Gastroesophageal sphincter (tissue), 4 donors: ENCODE results near the gene C1orf159. TPM values are rescaled to one million over a fixed set of nuclear protein-coding genes. Genes with fewer than 3 reads are reported as not detected.

Experiments
- ATAC-seq: fragments of 150-250 bp; one replicate; pipeline ENCODE4 v1.9.1; 2016; ENCODE audit warnings: mild to moderate bottlenecking, moderate library complexity
- H3K27ac ChIP-seq, 4 donors: fragments of 200-600 bp; sonication (generic) in 3 of 4; 1 replicate in 3 of 4; 2 replicates in 1 of 4; pipeline ENCODE4 v1.5.1; 2016 to 2019
- H3K27me3 ChIP-seq: fragments of 200-600 bp; sonication (generic); one replicate; pipeline ENCODE4 v1.5.1; 2019
- H3K36me3 ChIP-seq, 2 donors: fragments of 200-600 bp; sonication (generic); one replicate each; pipeline ENCODE4 v1.5.1; 2019; ENCODE audit warnings: control low read depth in 1 of 2
- H3K4me1 ChIP-seq, 3 donors: fragments of 200-600 bp; sonication (generic); 1 replicate in 2 of 3; 2 replicates in 1 of 3; pipeline ENCODE4 v1.5.1; 2016 to 2019; ENCODE audit warnings: control low read depth in 2 of 3
- H3K4me3 ChIP-seq, 2 donors: fragments of 200-600 bp; sonication (generic); one replicate each; pipeline ENCODE4 v1.5.1; 2019; ENCODE audit warnings: mild to moderate bottlenecking in 1 of 2, moderate library complexity in 1 of 2
- H3K9me3 ChIP-seq, 3 donors: fragments of 200-600 bp; sonication (generic); one replicate each; pipeline ENCODE4 v1.5.1; 2017 to 2019; ENCODE audit warnings: control low read depth in 2 of 3
- EP300 ChIP-seq: sonication (generic); formaldehyde crosslinking; IDR thresholded peaks from one replicate; pipeline ENCODE4 v1.6.1; 2017; ENCODE audit warnings: antibody characterized with exemption, mild to moderate bottlenecking
- POLR2A ChIP-seq, 2 donors: fragments of 450-650 bp; IDR thresholded peaks; one replicate each; pipeline ENCODE4 v1.6.1; 2017; ENCODE audit warnings: antibody characterized with exemption in 2 of 2, mild to moderate bottlenecking in 2 of 2, moderate library complexity in 1 of 2
- POLR2AphosphoS5 ChIP-seq: sonication (generic); formaldehyde crosslinking; IDR thresholded peaks from one replicate; pipeline ENCODE4 v1.6.1; 2017; ENCODE audit warnings: antibody characterized with exemption
- WGBS, 2 donors: methylation state at CpG; one replicate each; pipeline ENCODE4 v1.1.5; 2018; ENCODE audit warnings: low coverage in 1 of 2; 5-methylcytosine and 5-hydroxymethylcytosine counted together
- total RNA-seq, 4 donors: library from RNA; depleted of rRNA; stranded (reverse); fragments of >200 nt; gene quantifications; one replicate each; pipeline ENCODE4 v1.1.0, GENCODE V29; 2016
- TF ChIP-seq, protein P1 (sequence below), 4 experiments: fragments of 200-600 bp in 2 of 4; fragments of 450-650 bp in 2 of 4; sonication (generic) in 1 of 4; IDR thresholded peaks; one replicate each; pipeline ENCODE4 v1.5.1; 2017 to 2019; ENCODE audit warnings: antibody characterized with exemption in 4 of 4, mild to moderate bottlenecking in 2 of 4, moderate library complexity in 2 of 4

C1orf159 gene
- total RNA-seq, 4 donors from 2014 or later: 6.3 to 15.3 (median 9.9) TPM

GRCh38 chr1:1163538-1164070 lies 47.7 kb upstream of the C1orf159 start:
- Histone ChIP-seq H3K27me3 (peaks cover 67% of the 10 kb centered on the region), H3K4me3 (no peak overlapping the region), H3K36me3 (no peaks in the 10 kb centered on the region), H3K4me1 (peaks cover 0 to 3% (median 1%) of the 10 kb centered on the region in 3 donors), H3K27ac (no peak overlapping the region), H3K9me3 (no peaks in the 10 kb centered on the region)
- no peak for ATAC-seq
- TF ChIP-seq POLR2A (IDR thresholded peaks at IDR 0.05) (no peak), POLR2AphosphoS5 (no peak), EP300 (no peak)
- TF ChIP-seq, protein P1, sequence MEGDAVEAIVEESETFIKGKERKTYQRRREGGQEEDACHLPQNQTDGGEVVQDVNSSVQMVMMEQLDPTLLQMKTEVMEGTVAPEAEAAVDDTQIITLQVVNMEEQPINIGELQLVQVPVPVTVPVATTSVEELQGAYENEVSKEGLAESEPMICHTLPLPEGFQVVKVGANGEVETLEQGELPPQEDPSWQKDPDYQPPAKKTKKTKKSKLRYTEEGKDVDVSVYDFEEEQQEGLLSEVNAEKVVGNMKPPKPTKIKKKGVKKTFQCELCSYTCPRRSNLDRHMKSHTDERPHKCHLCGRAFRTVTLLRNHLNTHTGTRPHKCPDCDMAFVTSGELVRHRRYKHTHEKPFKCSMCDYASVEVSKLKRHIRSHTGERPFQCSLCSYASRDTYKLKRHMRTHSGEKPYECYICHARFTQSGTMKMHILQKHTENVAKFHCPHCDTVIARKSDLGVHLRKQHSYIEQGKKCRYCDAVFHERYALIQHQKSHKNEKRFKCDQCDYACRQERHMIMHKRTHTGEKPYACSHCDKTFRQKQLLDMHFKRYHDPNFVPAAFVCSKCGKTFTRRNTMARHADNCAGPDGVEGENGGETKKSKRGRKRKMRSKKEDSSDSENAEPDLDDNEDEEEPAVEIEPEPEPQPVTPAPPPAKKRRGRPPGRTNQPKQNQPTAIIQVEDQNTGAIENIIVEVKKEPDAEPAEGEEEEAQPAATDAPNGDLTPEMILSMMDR (IDR thresholded peaks at IDR 0.05): no peak
- WGBS, 2 donors: 85 to 95% methylated on average over 8 to 10 of the region's 33 CpGs

DNA sequence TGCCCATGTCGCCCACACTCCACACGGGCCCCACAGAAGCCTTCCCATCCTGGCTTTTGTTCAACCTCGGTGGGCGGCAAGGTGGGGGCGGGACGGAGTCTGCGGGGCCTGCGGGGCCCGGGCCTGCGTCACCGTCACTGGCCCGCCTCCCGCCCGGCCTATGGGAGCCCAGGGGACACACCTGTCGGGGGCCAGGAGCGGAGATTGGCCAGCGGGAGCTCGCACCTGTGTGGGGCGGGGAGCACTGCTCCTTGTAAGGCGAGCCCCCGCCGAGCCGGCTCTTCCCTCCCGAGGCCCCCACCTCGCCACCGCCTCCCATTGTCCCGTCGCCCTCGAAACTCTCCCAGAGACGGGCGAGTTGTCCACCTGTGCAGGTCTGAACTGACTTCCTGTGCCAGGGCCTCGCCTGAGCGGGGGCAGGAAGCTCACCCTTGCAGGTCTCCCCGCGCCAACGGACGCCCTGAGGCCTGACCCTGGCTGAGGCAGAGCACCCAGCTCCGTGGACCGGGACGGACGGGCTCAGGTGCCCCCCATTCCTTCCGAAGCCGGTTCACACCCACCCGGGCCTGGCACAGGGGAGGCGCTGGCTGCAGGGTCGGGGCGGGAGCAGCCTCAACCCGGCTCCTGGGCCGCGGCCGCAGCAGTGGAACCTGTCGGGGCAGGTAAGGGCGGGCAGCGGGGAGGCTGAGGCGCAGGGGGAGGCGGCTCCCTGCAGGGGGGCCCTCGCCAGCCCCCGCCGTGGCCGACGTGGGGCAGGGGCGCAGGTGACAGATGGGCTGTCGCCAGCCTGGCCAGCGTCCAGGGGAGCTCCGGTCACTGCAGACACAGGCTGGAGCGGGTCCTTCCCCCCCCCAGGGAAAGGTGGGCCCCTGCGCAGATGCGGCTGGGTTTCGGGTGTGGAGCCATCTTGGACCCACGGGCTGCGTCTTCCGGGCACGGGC lies 47.0 kb upstream of the C1orf159 start:
- Histone ChIP-seq H3K36me3 (no peaks in the 10 kb centered on the region), H3K9me3 (no peaks in the 10 kb centered on the region), H3K27me3 (peaks cover 60% of the 10 kb centered on the region), H3K4me1 (peaks cover 0 to 11% (median 7%) of the 10 kb centered on the region in 3 donors), H3K4me3 (no peak overlapping the region), H3K27ac (no peak overlapping the region)
- no CpG with 5 or more reads among the region's 73 CpGs for WGBS, 2 donors
- TF ChIP-seq POLR2A (IDR thresholded peaks at IDR 0.05) (no peak), EP300 (no peak), POLR2AphosphoS5 (no peak)
- TF ChIP-seq, protein P1 (IDR thresholded peaks at IDR 0.05): no peak
- no peak for ATAC-seq

DNA sequence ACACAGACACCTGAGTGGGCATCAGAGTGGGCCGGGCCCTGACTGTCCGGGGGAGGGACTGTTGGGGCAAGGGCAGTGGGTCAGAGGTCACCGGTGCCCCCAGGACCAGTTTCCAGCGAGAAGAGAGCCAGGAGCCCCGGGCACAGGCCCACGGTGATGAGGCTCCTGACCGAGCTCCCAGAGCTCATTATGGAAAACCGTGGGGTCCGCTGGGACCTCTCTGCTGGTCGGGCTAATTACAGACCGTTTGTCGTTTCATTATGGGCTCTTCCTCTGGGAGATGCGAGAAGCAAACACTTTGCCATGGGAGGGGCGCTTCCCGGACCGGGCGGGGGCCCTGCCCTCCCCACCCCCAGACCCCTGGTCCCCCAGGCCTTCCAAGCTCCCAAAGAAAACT lies 45.8 kb upstream of the C1orf159 start:
- TF ChIP-seq POLR2A (IDR thresholded peaks at IDR 0.05) (no peak), POLR2AphosphoS5 (no peak)
- TF ChIP-seq, protein P1 (IDR thresholded peaks at IDR 0.05): no peak

DNA sequence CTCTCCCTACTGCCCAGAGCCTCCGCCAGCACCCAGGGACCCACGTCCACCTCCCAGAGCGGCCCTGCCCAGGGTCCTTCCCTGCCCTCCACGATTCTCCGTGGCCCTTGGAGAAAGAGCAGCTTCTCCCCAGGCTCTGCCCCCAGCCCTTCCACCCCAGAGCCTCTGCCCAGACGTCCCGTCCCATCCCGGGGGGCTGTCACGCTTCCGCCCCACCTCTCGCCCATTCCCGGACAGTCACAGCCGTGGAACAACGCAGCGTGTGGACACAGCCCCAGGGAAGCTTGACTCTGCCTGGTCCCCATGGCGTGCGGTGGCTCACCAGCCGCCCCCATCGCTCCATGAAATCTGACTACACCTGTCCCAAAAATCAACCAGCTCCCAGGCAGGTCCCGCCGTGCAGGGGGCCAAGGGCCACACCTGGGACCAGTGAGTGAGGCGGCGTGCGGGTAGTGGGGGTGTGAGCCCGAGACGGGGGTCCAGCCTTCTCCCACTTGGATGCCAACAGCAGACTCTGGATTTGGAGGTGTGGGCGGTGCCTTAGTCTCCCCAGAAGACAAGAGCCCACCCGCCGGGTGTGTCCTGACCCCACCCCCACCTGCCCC lies 45.3 kb upstream of the C1orf159 start:
- Histone ChIP-seq H3K4me1 (peaks cover 0 to 15% (median 7%) of the 10 kb centered on the region in 3 donors), H3K9me3 (no peaks in the 10 kb centered on the region), H3K4me3 (no peak overlapping the region), H3K27ac (no peak overlapping the region), H3K36me3 (no peaks in the 10 kb centered on the region), H3K27me3 (peaks cover 43% of the 10 kb centered on the region)
- ATAC-seq: no peak
- WGBS, 2 donors: 79 to 100% methylated on average over 2 to 15 of the region's 29 CpGs
- TF ChIP-seq POLR2AphosphoS5 (no peak), EP300 (no peak), POLR2A (IDR thresholded peaks at IDR 0.05) (no peak)
- TF ChIP-seq, protein P1 (IDR thresholded peaks at IDR 0.05): no peak

More for the DNA sequence above, 45.8 kb upstream of the C1orf159 start:
- no peaks in the 10 kb centered on the region for H3K36me3 ChIP-seq
- ATAC-seq: no peak
- WGBS, 2 donors: 38 to 60% methylated on average over 1 to 4 of the region's 17 CpGs
- no peak overlapping the region for H3K4me3 ChIP-seq
- H3K27me3 ChIP-seq: peaks cover 48% of the 10 kb centered on the region
- peaks cover 0 to 15% (median 7%) of the 10 kb centered on the region in 3 donors for H3K4me1 ChIP-seq
- no peaks in the 10 kb centered on the region for H3K9me3 ChIP-seq
- H3K27ac ChIP-seq: no peak overlapping the region
